Breast epithelium (tissue), 3 donors: ENCODE measurements around the gene RPH3AL.
"Not testable (repeated sequence)": the region's sequence is repeated elsewhere in the genome, so short reads cannot be mapped to it uniquely, and the experiment has no call there.

ENCODE experiments used
- POLR2A ChIP-seq: fragments of 450-650 bp; IDR thresholded peaks from one replicate; pipeline ENCODE4 v1.6.1; 2016; ENCODE audit warnings: antibody characterized with exemption, mild to moderate bottlenecking, moderate library complexity
- POLR2AphosphoS5 ChIP-seq, 3 donors: sonication (generic); formaldehyde crosslinking; IDR thresholded peaks; one replicate each; pipeline ENCODE4 v1.6.1; 2017; ENCODE audit warnings: antibody characterized with exemption in 3 of 3
- TF ChIP-seq, protein P1 (sequence below), 3 donors: fragments of 450-650 bp; IDR thresholded peaks; one replicate each; pipeline ENCODE4 v1.5.1; 2016 to 2017; ENCODE audit warnings: antibody characterized with exemption in 3 of 3, mild to moderate bottlenecking in 3 of 3, moderate library complexity in 3 of 3

- TF ChIP-seq POLR2A; POLR2AphosphoS5 (IDR thresholded peaks at IDR 0.05): not testable (repeated sequence)
- TF ChIP-seq, protein P1, sequence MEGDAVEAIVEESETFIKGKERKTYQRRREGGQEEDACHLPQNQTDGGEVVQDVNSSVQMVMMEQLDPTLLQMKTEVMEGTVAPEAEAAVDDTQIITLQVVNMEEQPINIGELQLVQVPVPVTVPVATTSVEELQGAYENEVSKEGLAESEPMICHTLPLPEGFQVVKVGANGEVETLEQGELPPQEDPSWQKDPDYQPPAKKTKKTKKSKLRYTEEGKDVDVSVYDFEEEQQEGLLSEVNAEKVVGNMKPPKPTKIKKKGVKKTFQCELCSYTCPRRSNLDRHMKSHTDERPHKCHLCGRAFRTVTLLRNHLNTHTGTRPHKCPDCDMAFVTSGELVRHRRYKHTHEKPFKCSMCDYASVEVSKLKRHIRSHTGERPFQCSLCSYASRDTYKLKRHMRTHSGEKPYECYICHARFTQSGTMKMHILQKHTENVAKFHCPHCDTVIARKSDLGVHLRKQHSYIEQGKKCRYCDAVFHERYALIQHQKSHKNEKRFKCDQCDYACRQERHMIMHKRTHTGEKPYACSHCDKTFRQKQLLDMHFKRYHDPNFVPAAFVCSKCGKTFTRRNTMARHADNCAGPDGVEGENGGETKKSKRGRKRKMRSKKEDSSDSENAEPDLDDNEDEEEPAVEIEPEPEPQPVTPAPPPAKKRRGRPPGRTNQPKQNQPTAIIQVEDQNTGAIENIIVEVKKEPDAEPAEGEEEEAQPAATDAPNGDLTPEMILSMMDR (IDR thresholded peaks at IDR 0.05): not testable (repeated sequence)
These were observed 80.5 kb downstream of the RPH3AL start for GRCh38 chr17:271928-272623.
